ENCODE data around the gene WBP11.

DNA sequence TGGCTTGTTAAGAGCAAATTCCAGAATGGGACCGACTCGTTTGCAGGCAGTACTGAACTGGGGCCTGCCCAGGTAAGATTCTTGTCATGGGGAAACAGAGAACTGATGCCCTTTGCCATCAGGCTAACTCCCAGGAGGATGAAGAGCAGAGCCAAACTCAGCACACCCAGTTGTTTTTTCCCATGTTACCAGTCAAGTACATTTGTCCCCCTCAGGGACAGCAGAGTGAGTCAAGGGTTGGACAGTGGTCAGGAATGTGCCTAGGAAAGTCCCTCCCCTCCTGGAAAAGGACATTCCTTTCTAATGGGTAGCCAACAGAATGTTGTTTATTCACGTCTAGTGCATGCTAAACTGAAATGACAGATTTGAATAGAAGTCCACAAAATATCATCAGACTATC, 38.5 kb upstream of the WBP11 start:
- TF ChIP-seq, protein P1, sequence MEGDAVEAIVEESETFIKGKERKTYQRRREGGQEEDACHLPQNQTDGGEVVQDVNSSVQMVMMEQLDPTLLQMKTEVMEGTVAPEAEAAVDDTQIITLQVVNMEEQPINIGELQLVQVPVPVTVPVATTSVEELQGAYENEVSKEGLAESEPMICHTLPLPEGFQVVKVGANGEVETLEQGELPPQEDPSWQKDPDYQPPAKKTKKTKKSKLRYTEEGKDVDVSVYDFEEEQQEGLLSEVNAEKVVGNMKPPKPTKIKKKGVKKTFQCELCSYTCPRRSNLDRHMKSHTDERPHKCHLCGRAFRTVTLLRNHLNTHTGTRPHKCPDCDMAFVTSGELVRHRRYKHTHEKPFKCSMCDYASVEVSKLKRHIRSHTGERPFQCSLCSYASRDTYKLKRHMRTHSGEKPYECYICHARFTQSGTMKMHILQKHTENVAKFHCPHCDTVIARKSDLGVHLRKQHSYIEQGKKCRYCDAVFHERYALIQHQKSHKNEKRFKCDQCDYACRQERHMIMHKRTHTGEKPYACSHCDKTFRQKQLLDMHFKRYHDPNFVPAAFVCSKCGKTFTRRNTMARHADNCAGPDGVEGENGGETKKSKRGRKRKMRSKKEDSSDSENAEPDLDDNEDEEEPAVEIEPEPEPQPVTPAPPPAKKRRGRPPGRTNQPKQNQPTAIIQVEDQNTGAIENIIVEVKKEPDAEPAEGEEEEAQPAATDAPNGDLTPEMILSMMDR (IDR thresholded peaks at IDR 0.05 in 2 of 3, conservative IDR thresholded peaks at IDR 0.05 in 1 of 3; ENCODE audit: borderline replicate concordance in 1 of 3, insufficient read depth in 1 of 3, low read depth in 2 of 3, low read length in 2 of 3): no peak
- TF ChIP-seq EZH2 (IDR thresholded peaks at IDR 0.05) (no peak), CEBPB (IDR thresholded peaks at IDR 0.05; ENCODE audit: low read depth) (no peak), POLR2AphosphoS5 (IDR thresholded peaks at IDR 0.05; ENCODE audit: low read depth, low read length) (no peak)
